ENCODE measurements around the gene KRT37.

DNA sequence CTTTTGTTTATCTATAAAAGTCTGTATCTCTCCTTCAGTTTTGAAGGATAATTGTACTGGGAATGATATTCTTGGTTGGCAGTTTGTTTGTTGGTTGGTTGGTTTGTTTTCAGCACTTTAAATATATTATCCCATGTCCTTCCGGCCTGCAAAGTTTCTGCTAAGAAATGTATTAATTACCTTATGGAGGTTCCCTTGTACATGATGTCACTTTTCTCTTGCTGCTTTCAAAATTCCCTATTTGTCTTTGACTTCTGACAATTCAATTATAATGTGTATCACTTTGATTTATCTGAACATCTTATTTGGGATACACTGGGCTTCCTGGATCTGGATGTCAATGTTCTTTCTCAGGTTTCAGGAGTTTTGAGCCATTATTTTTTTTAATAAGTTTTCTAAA, 38.2 kb downstream of the KRT37 start:
- TF ChIP-seq MYC (IDR thresholded peaks at IDR 0.05; ENCODE audit: low read depth, low read length) (no peak), MYC (CRISPR knock-in tag; IDR thresholded peaks at IDR 0.05; ENCODE audit: borderline replicate concordance, low read depth) (no peak), ZNF175 (CRISPR knock-in tag; IDR thresholded peaks at IDR 0.05; ENCODE audit: low read depth) (no peak), CBX5 (IDR thresholded peaks at IDR 0.05; ENCODE audit: borderline replicate concordance, low read depth) (no peak), FOXJ3 (CRISPR knock-in tag; IDR thresholded peaks at IDR 0.05) (no peak), SIN3B (IDR thresholded peaks at IDR 0.05; ENCODE audit: low read depth) (no peak)
- TF ChIP-seq, protein P1, sequence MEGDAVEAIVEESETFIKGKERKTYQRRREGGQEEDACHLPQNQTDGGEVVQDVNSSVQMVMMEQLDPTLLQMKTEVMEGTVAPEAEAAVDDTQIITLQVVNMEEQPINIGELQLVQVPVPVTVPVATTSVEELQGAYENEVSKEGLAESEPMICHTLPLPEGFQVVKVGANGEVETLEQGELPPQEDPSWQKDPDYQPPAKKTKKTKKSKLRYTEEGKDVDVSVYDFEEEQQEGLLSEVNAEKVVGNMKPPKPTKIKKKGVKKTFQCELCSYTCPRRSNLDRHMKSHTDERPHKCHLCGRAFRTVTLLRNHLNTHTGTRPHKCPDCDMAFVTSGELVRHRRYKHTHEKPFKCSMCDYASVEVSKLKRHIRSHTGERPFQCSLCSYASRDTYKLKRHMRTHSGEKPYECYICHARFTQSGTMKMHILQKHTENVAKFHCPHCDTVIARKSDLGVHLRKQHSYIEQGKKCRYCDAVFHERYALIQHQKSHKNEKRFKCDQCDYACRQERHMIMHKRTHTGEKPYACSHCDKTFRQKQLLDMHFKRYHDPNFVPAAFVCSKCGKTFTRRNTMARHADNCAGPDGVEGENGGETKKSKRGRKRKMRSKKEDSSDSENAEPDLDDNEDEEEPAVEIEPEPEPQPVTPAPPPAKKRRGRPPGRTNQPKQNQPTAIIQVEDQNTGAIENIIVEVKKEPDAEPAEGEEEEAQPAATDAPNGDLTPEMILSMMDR (IDR thresholded peaks at IDR 0.05 in 2 of 3, conservative IDR thresholded peaks at IDR 0.05 in 1 of 3; ENCODE audit: insufficient read depth in 2 of 3, low read depth in 1 of 3, low read length in 3 of 3) = no peak
- TF ChIP-seq, protein P2, sequence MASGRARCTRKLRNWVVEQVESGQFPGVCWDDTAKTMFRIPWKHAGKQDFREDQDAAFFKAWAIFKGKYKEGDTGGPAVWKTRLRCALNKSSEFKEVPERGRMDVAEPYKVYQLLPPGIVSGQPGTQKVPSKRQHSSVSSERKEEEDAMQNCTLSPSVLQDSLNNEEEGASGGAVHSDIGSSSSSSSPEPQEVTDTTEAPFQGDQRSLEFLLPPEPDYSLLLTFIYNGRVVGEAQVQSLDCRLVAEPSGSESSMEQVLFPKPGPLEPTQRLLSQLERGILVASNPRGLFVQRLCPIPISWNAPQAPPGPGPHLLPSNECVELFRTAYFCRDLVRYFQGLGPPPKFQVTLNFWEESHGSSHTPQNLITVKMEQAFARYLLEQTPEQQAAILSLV (tag; IDR thresholded peaks at IDR 0.05) = no peak

Data from K562 (cell line).